ENCODE results near the gene ABCG8.
"Not testable (repeated sequence)": the region's sequence is repeated elsewhere in the genome, so short reads cannot be mapped to it uniquely, and the experiment has no call there.

ABCG8 gene

GRCh38 chr2:43874776-43875451 is 36.1 kb downstream of the ABCG8 start:
- DNase-seq = no peak

GRCh38 chr2:43877782-43878464 is 39.2 kb downstream of the ABCG8 start:
- DNase-seq = peak; percentile 50

GRCh38 chr2:43879261-43879660 is 40.5 kb downstream of the ABCG8 start:
- no peak for DNase-seq

GRCh38 chr2:43880471-43880870 is 41.7 kb downstream of the ABCG8 start:
- no peak for DNase-seq

- DNase-seq = no peak
These were observed 42.2 kb downstream of the ABCG8 start for GRCh38 chr2:43880952-43881351.

- DNase-seq = no peak
These were observed 43.5 kb downstream of the ABCG8 start for GRCh38 chr2:43882312-43882711.

GRCh38 chr2:43884689-43885088 is 45.9 kb downstream of the ABCG8 start:
- DNase-seq = no peak

- DNase-seq = no peak
These were observed 46.4 kb downstream of the ABCG8 start for GRCh38 chr2:43885132-43885632.

GRCh38 chr2:43887176-43887575 is 48.4 kb downstream of the ABCG8 start:
- DNase-seq = no peak

- no peak for DNase-seq
These were observed 50.6 kb downstream of the ABCG8 start for GRCh38 chr2:43889416-43889815.

GRCh38 chr2:43890855-43891254 is 52.1 kb downstream of the ABCG8 start:
- DNase-seq = no peak

- DNase-seq = no peak
These were observed 56.0 kb downstream of the ABCG8 start for GRCh38 chr2:43894743-43895142.

GRCh38 chr2:43896906-43897305 is 58.1 kb downstream of the ABCG8 start:
- DNase-seq = no peak

- no peak for DNase-seq
These were observed 58.7 kb downstream of the ABCG8 start for GRCh38 chr2:43897492-43897891.

GRCh38 chr2:43898134-43898837 is 59.5 kb downstream of the ABCG8 start:
- no peak for DNase-seq

- DNase-seq = no peak
These were observed 60.1 kb downstream of the ABCG8 start for GRCh38 chr2:43898838-43899346.

GRCh38 chr2:43899589-43899988 is 60.8 kb downstream of the ABCG8 start:
- DNase-seq = no peak

GRCh38 chr2:43905371-43905803 is 66.6 kb downstream of the ABCG8 start:
- no peak for DNase-seq

GRCh38 chr2:43905871-43906270 is 67.1 kb downstream of the ABCG8 start:
- DNase-seq = no peak

GRCh38 chr2:43906448-43907109 is 67.8 kb downstream of the ABCG8 start:
- no peak for DNase-seq

GRCh38 chr2:43911136-43911790 is 72.5 kb downstream of the ABCG8 start:
- DNase-seq = not testable (repeated sequence)

GRCh38 chr2:43924463-43924862 is 85.7 kb downstream of the ABCG8 start:
- no peak for DNase-seq
